ENCODE measurements around the gene MARK1. TPM values are rescaled to one million over a fixed set of nuclear protein-coding genes. Genes with fewer than 3 reads are reported as not detected.

MARK1 gene
- total and polyA plus RNA-seq, 9 of the 15 experiments (the other 6 are each of a cell fraction or from before 2014, with no cell fraction given), result not detected

DNA sequence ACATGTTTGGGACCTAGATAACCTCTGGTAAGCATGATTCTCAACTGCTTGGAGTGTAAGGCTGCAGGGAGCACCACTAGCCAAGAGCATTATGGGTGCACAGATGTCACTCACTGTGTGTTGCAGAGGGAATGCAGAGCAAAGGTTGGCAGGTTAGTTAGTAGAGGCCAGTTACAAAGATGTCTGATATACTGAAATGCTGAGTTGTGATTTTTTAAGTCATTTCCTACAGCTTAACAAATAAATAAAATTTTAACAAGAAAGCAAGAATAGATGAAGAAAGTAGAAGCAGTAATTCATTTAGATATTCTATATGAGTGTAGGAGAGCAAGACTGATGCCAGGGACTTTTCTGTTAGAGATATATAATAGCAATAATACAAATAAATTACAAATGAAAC is 64.8 kb downstream of the MARK1 start:
- Histone ChIP-seq H3K4me2 (ENCODE audit: insufficient read depth, low read length) (no peak overlapping the region), H3K27ac (ENCODE audit: extremely low read depth, low read depth, low read length) (no peak overlapping the region), H3K27me3 (ENCODE audit: control insufficient read depth in 2 of 2, insufficient read depth in 2 of 2, low read length in 2 of 2) (no peaks in the 10 kb centered on the region), H3K4me3 (no peak overlapping the region), H3K36me3 (ENCODE audit: control insufficient read depth, insufficient read depth, low read length) (no peaks in the 10 kb centered on the region), H3K9me3 (replicated peaks; ENCODE audit: control insufficient read depth, insufficient read depth, low read depth, low read length) (no peaks in the 10 kb centered on the region), H3K9ac (ENCODE audit: insufficient read depth in 1 of 2, low read depth in 2 of 2, low read length in 2 of 2) (no peak overlapping the region), H2AFZ (ENCODE audit: low read depth, low read length) (no peak overlapping the region), H3K9me1 (ENCODE audit: control insufficient read depth, insufficient read depth, low read length) (no peaks in the 10 kb centered on the region), H4K20me1 (replicated peaks; ENCODE audit: control insufficient read depth, insufficient read depth, low read length) (no peaks in the 10 kb centered on the region), H3K4me1 (replicated peaks in 1 of 2; ENCODE audit: control insufficient read depth in 2 of 2, insufficient read depth in 2 of 2, low read length in 2 of 2) (no peaks in the 10 kb centered on the region), H3K79me2 (ENCODE audit: control insufficient read depth, insufficient read depth, low read length) (no peaks in the 10 kb centered on the region)
- in situ Hi-C loops (cut with MboI) (no loop called here), intact Hi-C loops (cut with micrococcal nuclease) (no loop called here)
- DNase-seq (ENCODE audit: extremely low read depth in 1 of 4, low spot score in 3 of 4) (no peak), FAIRE-seq (no peak), ATAC-seq (no peak)
- no TSS peak for BruUV-seq (replicated peaks)
- CTCF ChIA-PET (ENCODE audit: low intra/inter-chr PET ratio), result no interaction called here
- POLR2A ChIA-PET, result no interaction called here
- TF ChIP-seq MAFG (tag; conservative IDR thresholded peaks at IDR 0.05), result peak; percentile 32; the same call in 1 of the 2 replicates
- peak; percentile 70 for TF ChIP-seq ZNF316 (IDR thresholded peaks at IDR 0.05)
- peak; percentile 58; the same call in 1 of the 2 replicates for TF ChIP-seq C11orf30 (IDR thresholded peaks at IDR 0.05; ENCODE audit: low read depth)
- TF ChIP-seq, protein P1, sequence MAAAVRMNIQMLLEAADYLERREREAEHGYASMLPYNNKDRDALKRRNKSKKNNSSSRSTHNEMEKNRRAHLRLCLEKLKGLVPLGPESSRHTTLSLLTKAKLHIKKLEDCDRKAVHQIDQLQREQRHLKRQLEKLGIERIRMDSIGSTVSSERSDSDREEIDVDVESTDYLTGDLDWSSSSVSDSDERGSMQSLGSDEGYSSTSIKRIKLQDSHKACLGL (CRISPR knock-in tag; IDR thresholded peaks at IDR 0.05; ENCODE audit: borderline replicate concordance, poor library complexity, severe bottlenecking), result no peak

DNA sequence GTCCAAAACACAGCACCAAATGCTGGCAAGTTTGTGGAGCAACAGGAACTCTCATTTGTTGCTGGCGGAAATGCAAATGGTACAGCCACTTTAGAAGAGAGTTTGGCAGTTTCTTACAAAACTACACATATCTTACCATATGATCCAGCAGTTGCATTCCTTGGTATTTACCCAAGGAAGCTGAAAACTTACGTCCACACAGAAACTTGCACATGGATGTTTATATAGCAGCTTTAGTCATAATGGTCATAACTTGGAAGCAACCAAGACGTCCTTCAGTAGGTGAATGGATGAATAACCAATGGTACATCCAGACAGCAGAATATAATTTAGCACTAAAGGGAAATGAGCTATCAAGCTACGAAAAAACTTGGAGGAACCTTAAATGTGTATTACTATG is 66.4 kb downstream of the MARK1 start:
- Histone ChIP-seq H3K9ac (ENCODE audit: insufficient read depth in 1 of 2, low read depth in 2 of 2, low read length in 2 of 2) (no peak overlapping the region), H3K27me3 (ENCODE audit: control insufficient read depth in 2 of 2, insufficient read depth in 2 of 2, low read length in 2 of 2) (no peaks in the 10 kb centered on the region), H3K4me3 (no peak overlapping the region), H3K4me1 (replicated peaks in 1 of 2; ENCODE audit: control insufficient read depth in 2 of 2, insufficient read depth in 2 of 2, low read length in 2 of 2) (no peaks in the 10 kb centered on the region), H3K79me2 (ENCODE audit: control insufficient read depth, insufficient read depth, low read length) (no peaks in the 10 kb centered on the region), H3K4me2 (ENCODE audit: insufficient read depth, low read length) (no peak overlapping the region), H3K36me3 (ENCODE audit: control insufficient read depth, insufficient read depth, low read length) (no peaks in the 10 kb centered on the region), H4K20me1 (replicated peaks; ENCODE audit: control insufficient read depth, insufficient read depth, low read length) (no peaks in the 10 kb centered on the region), H3K9me1 (ENCODE audit: control insufficient read depth, insufficient read depth, low read length) (no peaks in the 10 kb centered on the region), H3K9me3 (replicated peaks; ENCODE audit: control insufficient read depth, insufficient read depth, low read depth, low read length) (no peaks in the 10 kb centered on the region), H3K27ac (ENCODE audit: extremely low read depth, low read depth, low read length) (no peak overlapping the region), H2AFZ (ENCODE audit: low read depth, low read length) (no peak overlapping the region)
- ATAC-seq (no peak), DNase-seq (ENCODE audit: extremely low read depth in 1 of 4, low spot score in 3 of 4) (no peak), FAIRE-seq (no peak)
- CTCF ChIA-PET (ENCODE audit: low intra/inter-chr PET ratio), result no interaction called here
- POLR2A ChIA-PET, result no interaction called here
- 0% methylated on average over 4 of the region's 4 CpGs for WGBS (ENCODE audit: insufficient coverage, low coverage, missing lambda C conversion rate)
- in situ Hi-C loops (cut with MboI), result no loop called here
- BruUV-seq (replicated peaks), result no TSS peak
- intact Hi-C loops (cut with micrococcal nuclease), result no loop called here
- TF ChIP-seq ZNF274 (IDR thresholded peaks at IDR 0.05; ENCODE audit: borderline replicate concordance, low read depth, low read length) (no peak), SNIP1 (IDR thresholded peaks at IDR 0.05; ENCODE audit: low read depth) (no peak), IRF2 (CRISPR knock-in tag; IDR thresholded peaks at IDR 0.05) (no peak), TEAD4 (IDR thresholded peaks at IDR 0.05; ENCODE audit: low read length) (no peak), TEAD4 (CRISPR knock-in tag; IDR thresholded peaks at IDR 0.05; ENCODE audit: borderline replicate concordance) (no peak), ZNF232 (CRISPR knock-in tag; IDR thresholded peaks at IDR 0.05) (no peak)
- TF ChIP-seq, protein P2, sequence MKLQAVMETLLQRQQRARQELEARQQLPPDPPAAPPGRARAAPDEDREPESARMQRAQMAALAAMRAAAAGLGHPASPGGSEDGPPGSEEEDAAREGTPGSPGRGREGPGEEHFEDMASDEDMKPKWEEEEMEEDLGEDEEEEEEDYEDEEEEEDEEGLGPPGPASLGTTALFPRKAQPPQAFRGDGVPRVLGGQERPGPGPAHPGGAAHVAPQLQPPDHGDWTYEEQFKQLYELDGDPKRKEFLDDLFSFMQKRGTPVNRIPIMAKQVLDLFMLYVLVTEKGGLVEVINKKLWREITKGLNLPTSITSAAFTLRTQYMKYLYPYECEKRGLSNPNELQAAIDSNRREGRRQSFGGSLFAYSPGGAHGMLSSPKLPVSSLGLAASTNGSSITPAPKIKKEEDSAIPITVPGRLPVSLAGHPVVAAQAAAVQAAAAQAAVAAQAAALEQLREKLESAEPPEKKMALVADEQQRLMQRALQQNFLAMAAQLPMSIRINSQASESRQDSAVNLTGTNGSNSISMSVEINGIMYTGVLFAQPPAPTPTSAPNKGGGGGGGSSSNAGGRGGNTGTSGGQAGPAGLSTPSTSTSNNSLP (IDR thresholded peaks at IDR 0.05; ENCODE audit: borderline replicate concordance, low read depth, low read length), result no peak
- TF ChIP-seq, protein P3, sequence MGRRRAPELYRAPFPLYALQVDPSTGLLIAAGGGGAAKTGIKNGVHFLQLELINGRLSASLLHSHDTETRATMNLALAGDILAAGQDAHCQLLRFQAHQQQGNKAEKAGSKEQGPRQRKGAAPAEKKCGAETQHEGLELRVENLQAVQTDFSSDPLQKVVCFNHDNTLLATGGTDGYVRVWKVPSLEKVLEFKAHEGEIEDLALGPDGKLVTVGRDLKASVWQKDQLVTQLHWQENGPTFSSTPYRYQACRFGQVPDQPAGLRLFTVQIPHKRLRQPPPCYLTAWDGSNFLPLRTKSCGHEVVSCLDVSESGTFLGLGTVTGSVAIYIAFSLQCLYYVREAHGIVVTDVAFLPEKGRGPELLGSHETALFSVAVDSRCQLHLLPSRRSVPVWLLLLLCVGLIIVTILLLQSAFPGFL (CRISPR knock-in tag; IDR thresholded peaks at IDR 0.05), result no peak

Measured in K562 (cell line).